MM.1S (cell line): ENCODE data around the gene MYLK.

Experiments
- EZH2 ChIP-seq: fragments of 300-600 bp; sonication (generic); optimal IDR thresholded peaks from 2 replicates; pipeline ENCODE3; 2017; ENCODE audit warnings: low read depth, mild to moderate bottlenecking, antibody characterized with exemption, low read length, mixed read lengths
- EZH2phosphoT487 ChIP-seq: fragments of 300-600 bp; sonication (generic); IDR thresholded peaks from 2 replicates; pipeline ENCODE4 v1.6.1; 2018; ENCODE audit warnings: antibody characterized with exemption, low read length
- TF ChIP-seq, protein P1 (sequence below): fragments of 300-600 bp; sonication (generic); IDR thresholded peaks from 2 replicates; pipeline ENCODE4 v1.5.1; 2016; ENCODE audit warnings: antibody characterized with exemption, low read length, mixed read lengths

DNA sequence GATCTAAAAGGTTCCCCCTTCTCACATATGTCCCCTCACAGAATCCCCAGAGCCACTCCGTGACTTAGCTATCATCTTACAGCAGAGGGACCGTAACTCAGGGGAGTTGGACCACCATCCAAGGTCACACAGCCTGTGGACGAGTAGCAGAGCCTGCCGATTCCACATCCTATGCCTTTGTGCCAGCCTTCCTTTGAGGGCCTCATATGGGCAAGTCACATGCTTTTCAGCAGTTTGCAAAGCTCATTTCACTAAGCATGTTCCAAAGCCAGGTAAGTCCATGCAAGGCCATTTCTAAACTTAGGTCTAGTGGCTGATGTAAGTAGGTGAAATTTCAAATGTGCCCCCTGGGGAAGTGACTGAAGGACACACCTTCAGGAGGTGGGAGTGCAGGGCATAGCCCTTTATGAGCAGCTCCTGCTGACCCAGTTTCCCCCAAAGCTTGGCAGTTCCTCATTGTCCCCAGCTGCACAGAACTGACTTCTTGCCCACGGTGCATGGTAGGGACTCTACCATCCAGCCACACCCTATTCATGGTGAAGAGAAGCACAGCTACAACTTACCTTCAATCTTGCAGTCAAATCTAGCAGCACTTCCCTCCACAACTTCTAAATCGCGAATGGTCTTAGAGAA is 265.9 kb downstream of the MYLK start:
- TF ChIP-seq, protein P1, sequence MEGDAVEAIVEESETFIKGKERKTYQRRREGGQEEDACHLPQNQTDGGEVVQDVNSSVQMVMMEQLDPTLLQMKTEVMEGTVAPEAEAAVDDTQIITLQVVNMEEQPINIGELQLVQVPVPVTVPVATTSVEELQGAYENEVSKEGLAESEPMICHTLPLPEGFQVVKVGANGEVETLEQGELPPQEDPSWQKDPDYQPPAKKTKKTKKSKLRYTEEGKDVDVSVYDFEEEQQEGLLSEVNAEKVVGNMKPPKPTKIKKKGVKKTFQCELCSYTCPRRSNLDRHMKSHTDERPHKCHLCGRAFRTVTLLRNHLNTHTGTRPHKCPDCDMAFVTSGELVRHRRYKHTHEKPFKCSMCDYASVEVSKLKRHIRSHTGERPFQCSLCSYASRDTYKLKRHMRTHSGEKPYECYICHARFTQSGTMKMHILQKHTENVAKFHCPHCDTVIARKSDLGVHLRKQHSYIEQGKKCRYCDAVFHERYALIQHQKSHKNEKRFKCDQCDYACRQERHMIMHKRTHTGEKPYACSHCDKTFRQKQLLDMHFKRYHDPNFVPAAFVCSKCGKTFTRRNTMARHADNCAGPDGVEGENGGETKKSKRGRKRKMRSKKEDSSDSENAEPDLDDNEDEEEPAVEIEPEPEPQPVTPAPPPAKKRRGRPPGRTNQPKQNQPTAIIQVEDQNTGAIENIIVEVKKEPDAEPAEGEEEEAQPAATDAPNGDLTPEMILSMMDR: no peak
- TF ChIP-seq EZH2 (no peak), EZH2phosphoT487 (no peak)
